HEK293T (cell line): ENCODE results near the gene FGF21.
"Not testable (repeated sequence)": the region's sequence is repeated elsewhere in the genome, so short reads cannot be mapped to it uniquely, and the experiment has no call there.

Experiments used
- FOXM1 ChIP-seq: fragments of 450-650 bp; IDR thresholded peaks from 2 replicates; pipeline ENCODE4 v1.6.1; 2017; ENCODE audit warnings: mild to moderate bottlenecking, borderline replicate concordance
- LEF1 ChIP-seq: fragments of 450-650 bp; IDR thresholded peaks from 2 replicates; pipeline ENCODE4 v1.6.1; 2017; ENCODE audit warnings: mild to moderate bottlenecking, borderline replicate concordance
- PKNOX1 ChIP-seq: fragments of 450-650 bp; IDR thresholded peaks from 2 replicates; pipeline ENCODE4 v1.6.1; 2016
- SP1 ChIP-seq: fragments of 450-650 bp; IDR thresholded peaks from 2 replicates; pipeline ENCODE4 v1.6.1; 2017

DNA sequence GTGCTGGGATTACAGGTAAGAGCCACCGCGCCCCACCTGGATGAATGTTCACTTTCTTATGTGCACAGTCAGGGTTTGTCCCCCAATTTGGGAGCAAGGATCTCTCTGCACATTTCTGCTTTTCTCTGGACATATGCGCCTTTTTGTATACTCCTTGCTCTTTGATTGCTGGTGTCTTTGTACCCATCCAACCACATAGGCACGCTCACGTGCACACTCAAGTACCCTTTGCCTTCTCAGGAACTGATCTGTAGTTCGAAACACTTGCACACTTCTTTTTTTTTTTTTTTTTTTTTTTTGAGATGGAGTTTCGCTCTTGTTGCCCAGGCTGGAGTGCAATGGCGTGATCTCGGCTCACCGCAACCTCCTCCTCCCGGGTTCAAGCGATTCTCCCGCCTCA is 37.2 kb upstream of the FGF21 start:
- not testable (repeated sequence) for TF ChIP-seq SP1, LEF1, PKNOX1, FOXM1
